Glomerular visceral epithelial cell (primary cell): ENCODE measurements around the gene ADNP.

Experiments
- DNase-seq: peaks from one replicate; pipeline ENCODE4 v3.0.0-alpha.2; 2016; ENCODE audit errors: extremely low spot score

The ADNP gene

DNA sequence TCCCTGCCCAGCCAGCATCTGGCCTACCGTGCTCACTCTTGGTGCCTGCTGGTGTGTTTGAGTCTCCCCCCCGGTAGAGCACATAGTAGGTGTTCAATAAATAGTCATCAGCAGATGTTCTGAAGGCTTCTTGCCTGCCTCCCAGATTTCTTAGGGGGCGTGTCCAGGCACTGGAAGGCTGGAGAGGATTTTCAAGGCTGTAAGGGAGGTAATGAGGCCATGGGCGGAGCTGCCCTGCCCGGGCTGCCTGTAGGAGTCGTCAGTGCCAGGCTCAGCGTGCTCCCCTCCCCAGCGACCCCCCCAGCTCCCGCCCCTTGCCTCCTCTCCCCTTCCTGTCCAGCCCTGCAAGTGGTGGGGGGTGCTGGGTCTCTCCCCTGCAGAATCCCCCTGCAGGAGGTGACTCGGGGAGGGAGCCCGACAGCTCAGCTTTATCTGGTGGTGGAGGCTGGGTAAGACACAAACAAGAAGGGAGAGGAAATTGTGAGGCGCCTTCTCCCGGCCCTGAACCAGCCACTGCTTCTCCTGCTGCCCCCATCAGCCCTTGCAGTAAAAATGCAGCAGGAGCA is 80.4 kb downstream of the ADNP start:
- DNase-seq, result no peak

- no peak for DNase-seq
These were observed 82.2 kb downstream of the ADNP start for GRCh38 chr20:50848846-50849673.

DNA sequence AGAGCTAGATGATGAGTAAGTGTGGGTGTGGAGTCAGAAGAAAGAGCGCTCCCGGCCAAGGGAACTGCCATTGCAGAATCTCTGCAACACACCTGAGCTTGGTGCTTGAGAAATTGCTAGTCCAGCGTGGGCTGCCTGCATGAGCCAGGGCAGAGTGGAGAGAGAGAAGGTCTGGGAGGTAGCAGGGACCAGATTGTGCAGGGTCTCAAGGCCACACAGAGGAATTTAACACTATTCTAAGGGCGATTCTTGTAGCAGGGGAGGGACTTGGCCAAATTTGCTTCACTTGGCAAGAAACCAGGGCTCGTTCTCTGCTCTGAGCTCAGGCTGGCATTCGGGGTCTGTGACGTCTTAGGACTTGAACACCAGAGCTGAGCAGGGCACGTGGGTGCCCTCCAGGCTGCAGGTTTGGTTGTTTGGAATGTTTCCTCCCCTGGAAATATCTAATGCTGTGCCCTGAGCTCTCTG is 82.9 kb downstream of the ADNP start:
- no peak for DNase-seq

GRCh38 chr20:50845566-50846215 is 85.5 kb downstream of the ADNP start:
- DNase-seq, result no peak

GRCh38 chr20:50844430-50845100 is 86.7 kb downstream of the ADNP start:
- peak; percentile 94 for DNase-seq

GRCh38 chr20:50843331-50844276 is 87.6 kb downstream of the ADNP start:
- no peak for DNase-seq

DNA sequence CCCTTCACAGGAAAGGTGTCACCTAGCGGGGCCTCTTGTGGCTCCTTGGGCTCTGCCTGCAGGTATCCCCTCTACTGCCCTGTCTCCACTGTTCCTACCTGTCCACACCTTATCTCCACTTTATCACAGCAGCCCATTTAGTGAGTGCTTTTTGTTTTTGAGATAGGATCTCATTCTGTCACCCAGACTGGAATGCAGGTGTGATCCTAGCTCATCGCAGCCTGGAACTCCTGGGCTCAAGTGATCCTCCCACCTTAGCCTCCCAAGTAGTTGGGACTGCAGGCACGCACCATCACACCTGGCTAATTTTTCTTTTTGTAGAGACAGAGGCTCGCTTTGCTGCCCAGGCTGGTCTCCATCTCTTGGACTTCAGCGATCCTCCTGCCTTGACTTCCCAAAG is 88.4 kb downstream of the ADNP start:
- no peak for DNase-seq
